ENCODE results near the gene PRKRIP1. TPM values are rescaled to one million over a fixed set of nuclear protein-coding genes. Genes with fewer than 3 reads are reported as not detected.
A peak's percentile ranks its signal among the peaks of the same experiment; 100 is the strongest.
"Not testable (repeated sequence)": the region's sequence is repeated elsewhere in the genome, so short reads cannot be mapped to it uniquely, and the experiment has no call there.

The PRKRIP1 gene
- 10 to 100 TPM; 28.0 to 46.0 (median 33.4) TPM for polyA plus RNA-seq (ENCODE audit: insufficient read length in 4 of 4)

GRCh38 chr7:102395873-102396709 lies at the start of gene PRKRIP1:
PRKRIP1 (plus strand) TSS chr7:102396363; CDS start chr7:102396412, 49 bp downstream.
- peak; percentile 79 to 88 (median 84) for DNase-seq (ENCODE audit: low read depth in 4 of 4, low spot score in 3 of 4)

GRCh38 chr7:102346983-102347382 lies 49.2 kb upstream of the PRKRIP1 start:
- not testable (repeated sequence) for DNase-seq (ENCODE audit: low read depth in 4 of 4, low spot score in 3 of 4)

GRCh38 chr7:102356344-102356743 lies 39.8 kb upstream of the PRKRIP1 start, which contains the start of gene SPDYE6:
SPDYE6 (minus strand) TSS chr7:102356444; CDS start chr7:102356023, 421 bp downstream.
- DNase-seq (ENCODE audit: low read depth in 4 of 4, low spot score in 3 of 4), result not testable (repeated sequence)

GRCh38 chr7:102363549-102364393 lies 32.4 kb upstream of the PRKRIP1 start:
- peak; percentile 83 to 94 (median 90) for DNase-seq (ENCODE audit: low read depth in 4 of 4, low spot score in 3 of 4)

- not testable (repeated sequence) for DNase-seq (ENCODE audit: low read depth in 4 of 4, low spot score in 3 of 4)
Measured at GRCh38 chr7:102364394-102364886, 31.7 kb upstream of the PRKRIP1 start.

GRCh38 chr7:102365390-102365789 lies 30.8 kb upstream of the PRKRIP1 start:
- not testable (repeated sequence) for DNase-seq (ENCODE audit: low read depth in 4 of 4, low spot score in 3 of 4)

- DNase-seq (ENCODE audit: low read depth in 4 of 4, low spot score in 3 of 4), result not testable (repeated sequence)
Measured at GRCh38 chr7:102370038-102370437, 26.1 kb upstream of the PRKRIP1 start.

- DNase-seq (ENCODE audit: low read depth in 4 of 4, low spot score in 3 of 4), result not testable (repeated sequence)
Measured at GRCh38 chr7:102372796-102373195, 23.4 kb upstream of the PRKRIP1 start.

GRCh38 chr7:102376964-102377466 lies 19.1 kb upstream of the PRKRIP1 start:
- no peak for DNase-seq (ENCODE audit: low read depth in 4 of 4, low spot score in 3 of 4)

- DNase-seq (ENCODE audit: low read depth in 4 of 4, low spot score in 3 of 4), result not testable (repeated sequence)
Measured at GRCh38 chr7:102380837-102381236, 15.3 kb upstream of the PRKRIP1 start.

- DNase-seq (ENCODE audit: low read depth in 4 of 4, low spot score in 3 of 4), result not testable (repeated sequence)
Measured at GRCh38 chr7:102381696-102382425, 14.3 kb upstream of the PRKRIP1 start.

- no peak for DNase-seq (ENCODE audit: low read depth in 4 of 4, low spot score in 3 of 4)
Measured at GRCh38 chr7:102387064-102387463, 9.1 kb upstream of the PRKRIP1 start.

- DNase-seq (ENCODE audit: low read depth in 4 of 4, low spot score in 3 of 4), result no peak
Measured at GRCh38 chr7:102389810-102390209, 6.4 kb upstream of the PRKRIP1 start.

- peak; percentile 42 to 58 (median 52) for DNase-seq (ENCODE audit: low read depth in 4 of 4, low spot score in 3 of 4)
Measured at GRCh38 chr7:102390697-102391484, 5.3 kb upstream of the PRKRIP1 start.

GRCh38 chr7:102392330-102392729 lies 3.8 kb upstream of the PRKRIP1 start:
- no peak for DNase-seq (ENCODE audit: low read depth in 4 of 4, low spot score in 3 of 4)

- no peak for DNase-seq (ENCODE audit: low read depth in 4 of 4, low spot score in 3 of 4)
Measured at GRCh38 chr7:102393467-102393866, 2.7 kb upstream of the PRKRIP1 start.

- peak in 1 of 4 donors; percentile 35 for DNase-seq (ENCODE audit: low read depth in 4 of 4, low spot score in 3 of 4)
Measured at GRCh38 chr7:102395592-102395872, 631 bp upstream of the PRKRIP1 start.

- DNase-seq (ENCODE audit: low read depth in 4 of 4, low spot score in 3 of 4), result no peak
Measured at GRCh38 chr7:102396710-102397019, 502 bp downstream of the PRKRIP1 start.

- DNase-seq (ENCODE audit: low read depth in 4 of 4, low spot score in 3 of 4), result no peak
Measured at GRCh38 chr7:102398543-102398942, 2.4 kb downstream of the PRKRIP1 start.

- DNase-seq (ENCODE audit: low read depth in 4 of 4, low spot score in 3 of 4), result no peak
Measured at GRCh38 chr7:102400360-102400759, 4.2 kb downstream of the PRKRIP1 start.

Measured in left renal pelvis (tissue), 4 donors.